Astrocyte of the cerebellum (primary cell): ENCODE data around the gene ZDHHC16.

Experiments used
- DNase-seq: peaks from one replicate; pipeline ENCODE4 v3.0.0-alpha.2; 2011; ENCODE audit warnings: low read depth
- H3K4me3 ChIP-seq: 2 replicates; pipeline ENCODE4 v1.5.1; 2011; ENCODE audit warnings: mild to moderate bottlenecking, low read depth, low read length, moderate library complexity
- CTCF ChIP-seq: IDR thresholded peaks from 2 replicates; pipeline ENCODE4 v1.5.1; 2012; ENCODE audit warnings: low read length, low read depth, moderate library complexity, mild to moderate bottlenecking; ENCODE audit errors: missing control alignments
- in situ Hi-C: cut with HindIII; loops from 2 replicates; pipeline ENCODE4 v1.10.0; 2017; ENCODE audit warnings: low sequenced_read_pairs

The ZDHHC16 gene

GRCh38 chr10:97425964-97426775 lies 19.8 kb upstream of the ZDHHC16 start, which contains the start of gene PGAM1:
TSS of gene PGAM1 (plus strand) at chr10:97426191. CDS start at chr10:97426308, 117 bp downstream.
- peak; percentile 85 for DNase-seq
- peak; percentile 63 for TF ChIP-seq CTCF
- in situ Hi-C loops, result no loop called here
- peak within 1 kb of the TSS; percentile 81 for H3K4me3 ChIP-seq

- in situ Hi-C loops, result no loop called here
- peak overlapping the region; percentile 81 for H3K4me3 ChIP-seq
- DNase-seq, result no peak
- no peak for TF ChIP-seq CTCF
Measured at GRCh38 chr10:97426776-97427570, 19.0 kb upstream of the ZDHHC16 start.

GRCh38 chr10:97427571-97428179 lies 18.3 kb upstream of the ZDHHC16 start:
- DNase-seq, result no peak
- TF ChIP-seq CTCF, result no peak
- peak overlapping the region; percentile 81 for H3K4me3 ChIP-seq
- in situ Hi-C loops, result no loop called here

- TF ChIP-seq CTCF, result no peak
- H3K4me3 ChIP-seq, result peak overlapping the region; percentile 81
- no peak for DNase-seq
- in situ Hi-C loops, result no loop called here
Measured at GRCh38 chr10:97428572-97428981, 17.4 kb upstream of the ZDHHC16 start.

GRCh38 chr10:97434055-97434454 lies 11.9 kb upstream of the ZDHHC16 start:
- in situ Hi-C loops, result no loop called here
- no peak for TF ChIP-seq CTCF
- DNase-seq, result no peak
- H3K4me3 ChIP-seq, result no peak overlapping the region

- in situ Hi-C loops, result no loop called here
- H3K4me3 ChIP-seq, result no peak overlapping the region
- no peak for TF ChIP-seq CTCF
- DNase-seq, result no peak
Measured at GRCh38 chr10:97434557-97434956, 11.4 kb upstream of the ZDHHC16 start.
